Measurements from ENCODE around the gene SPARCL1.

SPARCL1 gene

DNA sequence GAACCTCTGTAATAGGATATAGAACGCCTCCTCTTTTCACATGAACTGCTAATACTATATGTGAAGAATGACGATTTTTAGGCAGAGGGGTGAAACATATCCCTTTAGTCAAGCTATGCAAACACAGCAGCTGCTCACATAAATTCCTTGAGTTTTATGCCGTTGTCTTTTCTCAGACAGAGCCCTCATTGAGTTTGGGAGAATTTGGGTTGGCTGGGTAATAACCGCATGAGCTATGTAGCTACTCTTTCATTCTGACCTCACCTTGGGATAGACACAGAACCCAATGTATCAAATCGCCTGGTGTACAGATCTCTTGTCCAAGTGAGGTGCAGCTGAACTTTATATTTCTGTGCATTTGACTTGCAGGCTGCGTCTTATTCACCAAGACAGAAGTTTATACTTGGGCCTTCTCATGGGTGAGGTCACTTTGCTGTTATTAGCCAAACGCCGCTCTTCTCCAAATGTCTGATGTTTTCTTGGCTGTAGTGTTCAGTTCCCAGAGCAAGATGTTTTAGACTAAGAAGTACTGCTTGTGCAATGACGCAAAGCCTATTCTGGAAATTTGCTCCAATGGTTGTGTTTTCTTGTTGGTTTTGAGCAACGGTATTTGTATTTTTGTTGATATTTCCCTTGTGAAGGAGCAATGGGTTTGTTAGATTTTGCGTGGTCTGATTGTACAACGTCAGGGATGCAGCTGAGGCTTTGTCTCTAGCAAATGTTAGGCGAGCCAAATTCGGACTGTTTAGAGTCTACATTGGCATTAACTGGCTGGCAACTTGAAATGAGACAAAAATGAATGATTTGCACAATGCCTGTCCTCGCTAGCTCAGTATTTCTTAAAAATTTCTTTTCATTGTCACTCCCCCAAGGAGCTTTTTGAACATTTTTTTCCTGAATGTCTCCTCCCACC, 11.2 kb upstream of the SPARCL1 start:
- DNase-seq (ENCODE audit: low spot score), result no peak

DNA sequence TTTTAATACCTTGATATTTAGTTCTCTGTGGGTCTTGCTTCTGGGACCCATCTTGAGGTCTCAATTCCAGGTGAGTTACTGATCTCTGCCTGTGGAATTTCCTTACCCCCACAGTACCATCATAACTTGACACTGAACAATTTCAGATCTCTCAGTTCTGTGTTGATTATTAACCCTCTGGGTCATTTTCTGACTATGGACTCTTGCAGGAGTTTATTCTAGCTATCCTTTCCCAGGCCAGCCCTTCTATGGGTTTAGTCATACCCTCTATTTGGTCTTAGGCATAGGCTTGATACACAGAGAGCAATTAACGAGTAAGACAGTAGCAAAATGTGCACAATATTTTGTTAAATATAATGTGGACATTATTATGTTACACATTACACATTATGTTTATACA, 3.7 kb upstream of the SPARCL1 start:
- DNase-seq (ENCODE audit: low spot score), result no peak

DNA sequence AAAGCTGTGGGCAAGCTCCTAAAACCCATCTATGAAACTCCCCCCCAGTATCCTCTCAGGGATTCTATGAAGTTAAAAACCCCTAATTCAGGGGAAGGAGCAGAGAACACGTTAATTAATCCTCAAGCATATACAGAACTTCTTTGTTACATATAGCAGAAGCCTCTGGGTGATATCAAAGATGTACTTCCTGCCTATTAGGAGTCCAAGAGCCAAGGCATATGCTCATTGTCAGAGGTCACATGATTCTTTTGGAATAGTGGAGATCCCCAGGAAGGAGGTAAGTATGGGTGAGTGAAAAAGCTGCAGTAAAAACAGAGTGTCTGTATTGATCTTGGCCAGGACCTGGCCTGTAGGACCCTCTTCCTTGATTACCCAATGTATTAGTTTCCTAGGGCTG, 2.9 kb upstream of the SPARCL1 start:
- no peak for DNase-seq (ENCODE audit: low spot score)

DNA sequence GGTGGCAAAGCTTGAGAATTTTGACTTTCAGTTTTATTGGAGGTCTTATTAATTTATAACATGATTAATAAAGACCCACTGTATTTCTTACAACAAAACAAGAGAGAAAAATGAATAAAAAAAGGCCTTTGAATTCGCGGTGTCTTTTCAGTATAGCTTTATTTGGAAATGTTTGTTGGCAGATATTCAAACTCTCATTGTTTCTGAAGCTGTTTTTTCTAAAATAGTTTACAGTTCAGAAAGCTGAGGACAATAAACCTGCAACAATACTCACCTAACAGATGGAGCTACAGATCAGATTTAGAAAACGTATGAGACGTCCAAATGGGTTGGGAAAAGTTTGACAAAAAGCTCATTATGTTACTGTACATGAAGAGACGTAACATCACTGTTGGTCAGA, 2.4 kb upstream of the SPARCL1 start:
- DNase-seq (ENCODE audit: low spot score), result no peak

DNA sequence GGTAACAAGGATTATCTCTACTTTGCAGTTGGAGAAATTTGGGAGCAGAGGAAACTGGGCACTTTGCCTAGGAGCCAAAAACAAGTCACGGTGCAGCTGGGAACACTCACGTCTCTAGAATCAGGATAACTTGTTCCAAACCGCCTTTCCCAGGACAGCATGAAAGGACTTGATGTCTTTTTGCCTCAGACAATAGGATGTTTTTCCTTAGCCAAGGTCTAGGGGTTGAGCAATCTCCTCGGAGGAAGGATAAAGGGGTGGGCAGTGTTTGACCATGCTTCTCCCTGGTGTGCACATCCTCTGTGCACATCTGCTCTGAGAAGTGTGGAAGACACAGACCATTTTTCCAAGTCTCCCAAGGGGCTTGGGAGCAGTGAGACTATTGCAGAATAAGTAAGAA, 1.7 kb upstream of the SPARCL1 start:
- no peak for DNase-seq (ENCODE audit: low spot score)

DNA sequence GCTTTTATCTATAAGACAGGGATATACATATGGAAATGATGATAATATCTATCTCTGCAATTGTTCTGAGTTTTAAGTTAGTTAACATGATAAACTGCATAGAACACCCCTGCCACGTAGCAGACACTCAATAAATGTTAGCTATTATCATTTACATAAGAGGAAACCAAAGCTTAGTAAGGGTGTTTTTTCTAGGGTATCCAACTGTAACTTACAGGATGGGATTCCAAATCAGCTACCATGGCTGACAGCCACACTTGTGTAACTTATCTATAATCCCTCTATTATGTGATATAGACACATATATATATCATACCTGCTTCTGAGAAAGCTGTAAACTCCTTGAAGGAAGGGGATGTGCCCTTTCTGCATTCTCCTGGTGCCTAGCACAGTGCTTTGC, 1.1 kb upstream of the SPARCL1 start:
- DNase-seq (ENCODE audit: low spot score), result no peak

DNA sequence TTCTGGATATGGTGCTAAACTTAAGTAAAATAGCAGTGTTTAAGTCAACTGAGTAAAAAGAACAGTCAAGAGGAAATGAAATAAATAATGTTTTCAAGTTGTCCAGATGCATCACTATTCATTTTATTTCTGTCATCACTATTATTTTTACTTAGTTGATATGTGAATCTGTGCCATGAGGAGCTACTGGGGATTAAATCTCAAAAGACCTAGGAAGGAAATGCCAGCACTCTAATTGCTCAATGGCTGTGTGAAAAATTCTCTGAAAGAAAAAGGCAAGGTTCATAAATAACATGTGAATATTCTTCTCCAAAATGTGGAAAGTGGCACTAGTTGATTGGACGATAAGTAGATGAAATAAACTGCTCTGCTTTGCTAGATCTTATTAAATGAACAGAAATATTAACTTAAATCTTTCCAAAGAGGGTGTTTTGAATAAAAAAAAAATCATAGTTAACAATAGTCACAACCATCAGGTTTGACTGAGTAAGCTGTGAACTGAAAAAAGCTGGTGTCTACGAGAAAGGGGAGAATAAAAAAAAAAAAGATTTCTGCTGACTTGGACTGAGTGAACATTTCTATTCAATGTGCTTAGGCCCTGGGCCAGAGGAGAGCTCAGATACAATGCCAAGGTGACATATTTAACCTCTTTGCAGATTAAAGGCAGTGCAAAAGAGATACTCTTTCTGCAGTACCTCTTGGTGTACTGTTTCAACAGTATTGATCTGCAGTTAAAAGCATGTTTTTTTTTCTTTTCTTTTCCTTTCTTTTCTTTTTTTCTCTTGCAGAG, 1.6 kb downstream of the SPARCL1 start:
- DNase-seq (ENCODE audit: low spot score), result no peak

DNA sequence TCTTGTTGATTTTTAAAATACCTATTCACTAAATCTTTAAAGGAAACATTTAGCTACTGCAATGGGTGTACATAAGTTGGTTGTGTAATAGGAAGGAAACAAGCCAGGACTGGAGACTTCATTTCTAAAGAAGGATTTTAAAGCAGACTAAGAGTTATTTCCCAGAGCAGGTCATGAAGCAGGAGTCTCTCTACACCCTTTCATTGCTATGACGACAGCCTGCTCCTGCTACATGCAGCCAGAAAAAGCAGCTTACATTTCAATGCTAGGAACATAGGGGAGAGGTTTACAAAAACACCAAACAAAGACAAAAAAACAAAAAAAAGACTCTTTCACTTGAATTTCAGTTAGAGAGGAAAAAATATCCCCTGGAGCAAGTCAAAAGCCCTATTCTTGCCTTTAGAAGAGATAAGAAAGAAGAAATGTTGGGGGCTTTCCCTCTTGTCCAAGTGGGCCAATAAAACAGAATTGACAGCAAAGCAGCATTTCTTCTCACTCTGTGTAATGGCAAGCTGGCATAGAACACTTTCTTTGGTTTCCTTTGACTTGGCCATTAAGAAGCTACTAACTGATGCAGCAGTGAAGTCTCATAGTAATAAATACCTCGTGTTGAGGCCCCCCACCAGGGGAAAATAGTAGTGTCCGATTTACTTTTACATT, 3.4 kb downstream of the SPARCL1 start:
- no peak for DNase-seq (ENCODE audit: low spot score)

DNA sequence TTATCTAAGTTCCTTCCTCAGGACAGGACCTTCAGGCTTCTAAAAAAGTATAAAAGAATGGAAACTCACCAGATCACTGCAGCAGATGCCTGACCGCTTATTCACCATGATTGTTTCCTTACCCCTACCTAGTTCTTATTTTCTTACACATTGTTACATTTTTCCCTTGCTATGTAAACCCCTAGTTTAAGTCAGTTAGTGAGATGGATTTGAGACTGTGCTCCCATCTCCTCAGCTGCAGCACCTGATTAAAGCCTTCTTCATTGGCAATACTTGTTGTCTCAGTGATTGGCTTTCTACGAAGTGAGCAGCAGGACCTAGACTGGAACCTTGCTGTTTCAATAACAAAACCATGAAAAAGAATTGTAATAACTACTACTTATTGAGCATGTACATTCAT, 4.7 kb downstream of the SPARCL1 start:
- no peak for DNase-seq (ENCODE audit: low spot score)

DNA sequence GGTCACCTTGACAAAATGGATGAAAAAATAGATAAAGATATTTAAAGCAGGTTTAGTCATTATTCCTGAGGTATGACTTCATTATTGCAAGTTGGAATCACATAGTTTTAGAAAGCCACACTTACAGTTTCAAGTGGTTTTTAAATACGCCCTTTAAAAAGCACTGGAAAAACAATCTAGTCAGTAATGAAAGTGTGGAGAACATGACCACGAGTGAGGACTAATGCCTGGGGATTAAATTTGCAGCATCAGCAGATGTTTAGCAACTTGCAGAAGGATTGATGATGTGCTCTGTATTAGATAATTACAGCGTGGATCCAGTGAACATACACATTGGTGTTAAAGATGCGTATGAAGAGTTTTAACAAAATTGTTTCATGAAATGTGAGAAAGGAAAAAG, 5.9 kb downstream of the SPARCL1 start:
- DNase-seq (ENCODE audit: low spot score), result no peak

DNA sequence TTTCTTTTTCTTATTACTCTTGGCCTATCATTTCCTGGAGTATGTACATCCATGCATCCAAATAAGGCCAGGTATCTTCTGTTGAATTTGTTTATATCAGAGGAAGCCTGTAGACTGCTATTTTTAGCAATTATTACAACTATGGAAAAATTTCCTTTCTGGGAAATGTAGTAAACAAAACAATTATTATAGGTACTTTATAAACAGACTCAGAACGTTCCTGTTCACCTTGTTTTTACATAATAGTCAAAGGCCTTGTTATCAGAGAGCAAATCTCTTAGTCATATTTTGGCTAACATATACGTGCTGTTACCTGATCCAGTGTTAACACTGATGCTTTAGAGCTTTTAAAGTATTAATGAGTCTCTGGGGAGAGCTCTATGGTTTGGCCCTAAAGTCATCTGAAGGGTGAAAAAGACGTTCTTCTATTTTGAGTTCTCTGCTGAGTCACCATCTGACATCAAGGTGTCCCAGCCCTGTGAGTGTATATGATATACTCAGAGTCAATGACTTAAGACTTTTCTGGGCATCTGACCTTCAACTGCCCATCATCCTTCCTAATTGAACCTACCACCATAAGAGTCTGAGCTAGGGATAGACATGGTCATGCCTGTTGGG, 7.3 kb downstream of the SPARCL1 start:
- DNase-seq (ENCODE audit: low spot score), result no peak

DNA sequence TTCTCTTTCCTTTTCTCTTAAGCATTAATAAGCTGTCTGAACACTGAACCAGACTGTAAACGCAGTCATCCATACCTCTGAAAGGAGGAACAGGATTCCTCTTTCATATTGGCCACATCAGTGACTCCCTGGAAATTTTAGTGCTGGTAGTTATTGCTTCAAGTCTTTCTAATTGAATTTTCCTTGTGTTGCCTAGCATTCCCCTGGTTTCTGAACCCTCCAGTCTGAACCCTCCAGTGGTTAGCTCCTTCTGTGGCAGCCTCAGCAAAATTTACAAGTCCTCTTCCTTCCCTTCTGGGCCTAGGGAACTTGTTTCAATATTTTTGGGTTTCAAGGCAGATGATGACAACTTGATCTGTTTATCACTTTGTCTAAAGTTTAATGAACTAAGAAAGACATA, 7.9 kb downstream of the SPARCL1 start:
- DNase-seq (ENCODE audit: low spot score), result no peak

DNA sequence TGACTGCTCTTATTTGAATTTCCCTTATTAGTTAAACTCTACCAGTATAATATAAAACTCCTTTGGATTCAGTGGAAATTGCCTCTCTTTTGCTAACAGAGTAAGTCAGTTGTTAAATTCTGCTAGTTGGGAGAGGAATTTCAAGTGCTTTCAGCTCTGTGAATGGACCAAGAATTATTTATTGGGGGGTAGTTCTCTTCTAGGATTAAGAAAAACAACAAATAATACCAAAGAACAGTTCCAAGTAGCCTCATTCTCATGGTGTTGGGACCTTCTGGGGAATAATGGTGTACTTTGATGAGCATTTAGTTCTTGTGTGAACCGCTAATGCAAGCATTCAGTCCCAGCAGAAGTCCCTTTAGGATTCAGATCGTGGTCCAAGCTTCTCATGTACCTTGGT, 11.6 kb downstream of the SPARCL1 start:
- no peak for DNase-seq (ENCODE audit: low spot score)

DNA sequence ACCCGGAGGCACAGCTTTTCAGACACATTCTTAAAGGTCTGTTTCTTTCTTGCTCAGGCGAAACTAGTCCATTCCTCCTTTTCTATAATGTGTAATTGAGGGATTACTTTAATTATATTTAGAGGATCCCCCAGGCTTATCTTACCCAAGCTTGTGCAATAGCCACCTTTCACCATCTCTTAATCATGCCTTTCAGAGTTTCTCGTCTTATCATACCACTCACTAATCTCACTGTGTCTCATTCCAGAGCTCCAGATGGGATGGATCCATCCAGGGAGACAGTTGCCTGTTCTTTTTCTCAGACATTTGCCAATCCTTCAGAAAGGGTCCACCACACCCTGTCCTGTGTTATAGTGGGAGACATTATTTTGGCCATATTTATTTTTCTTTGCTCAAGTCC, 12.5 kb downstream of the SPARCL1 start:
- DNase-seq (ENCODE audit: low spot score), result no peak

DNA sequence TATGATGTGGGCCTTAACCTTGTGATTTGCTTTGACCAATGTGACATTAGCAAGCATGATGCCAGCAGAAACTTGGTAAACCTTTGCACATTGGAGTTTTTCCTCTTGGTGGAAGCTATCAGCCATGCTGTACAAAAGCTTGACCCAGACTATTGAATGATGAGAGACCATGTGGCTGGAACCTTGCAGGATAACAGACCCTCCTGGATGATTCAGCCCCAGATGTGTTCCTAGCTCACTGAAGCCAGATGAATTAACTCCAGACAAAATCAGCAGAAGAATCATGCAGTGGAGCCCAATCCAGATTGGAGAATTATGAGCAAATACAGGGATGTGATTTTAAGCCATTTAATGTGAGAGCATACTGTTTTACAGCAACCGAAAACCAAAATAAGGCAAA, 16.8 kb downstream of the SPARCL1 start:
- DNase-seq (ENCODE audit: low spot score), result no peak

DNA sequence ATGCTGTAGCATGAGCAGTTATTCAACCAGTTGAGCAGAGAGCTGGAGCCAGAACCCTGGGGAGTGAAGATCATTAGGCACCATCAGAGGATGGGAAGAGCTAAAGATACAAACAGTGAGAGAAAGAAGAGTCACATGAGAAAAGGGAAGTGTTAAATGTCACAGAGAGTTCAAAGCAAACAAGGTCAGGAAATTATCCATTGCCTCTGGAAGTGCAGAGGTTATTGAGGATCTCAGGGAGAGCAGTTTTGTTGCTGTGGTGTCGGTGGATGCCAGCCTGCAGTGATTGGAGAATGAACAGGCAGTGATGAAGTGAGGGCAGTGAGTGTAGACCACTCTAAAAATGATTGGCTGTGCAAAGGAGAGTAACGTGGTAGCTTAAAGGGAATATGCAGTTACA, 17.7 kb downstream of the SPARCL1 start:
- DNase-seq (ENCODE audit: low spot score), result no peak

DNA sequence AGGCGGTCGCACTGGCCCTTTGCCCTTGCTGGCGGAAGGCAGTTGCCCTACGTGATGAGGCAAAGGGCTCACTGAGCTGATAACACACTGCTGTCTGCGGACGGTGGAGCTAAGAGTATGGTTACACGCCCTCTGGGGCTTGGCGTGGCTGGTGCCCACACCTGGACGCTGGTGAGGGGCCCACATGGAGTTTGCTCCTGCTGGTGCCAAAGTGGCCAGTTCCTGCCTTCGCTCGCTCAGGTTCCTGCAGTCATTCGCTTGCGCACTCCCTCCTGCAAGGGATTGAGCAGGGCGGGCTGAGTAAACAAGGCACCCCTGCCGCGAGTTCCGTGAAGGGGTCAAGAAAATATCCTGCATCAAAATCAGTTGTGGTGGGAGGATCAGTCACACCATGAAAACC, 18.4 kb downstream of the SPARCL1 start:
- no peak for DNase-seq (ENCODE audit: low spot score)

DNA sequence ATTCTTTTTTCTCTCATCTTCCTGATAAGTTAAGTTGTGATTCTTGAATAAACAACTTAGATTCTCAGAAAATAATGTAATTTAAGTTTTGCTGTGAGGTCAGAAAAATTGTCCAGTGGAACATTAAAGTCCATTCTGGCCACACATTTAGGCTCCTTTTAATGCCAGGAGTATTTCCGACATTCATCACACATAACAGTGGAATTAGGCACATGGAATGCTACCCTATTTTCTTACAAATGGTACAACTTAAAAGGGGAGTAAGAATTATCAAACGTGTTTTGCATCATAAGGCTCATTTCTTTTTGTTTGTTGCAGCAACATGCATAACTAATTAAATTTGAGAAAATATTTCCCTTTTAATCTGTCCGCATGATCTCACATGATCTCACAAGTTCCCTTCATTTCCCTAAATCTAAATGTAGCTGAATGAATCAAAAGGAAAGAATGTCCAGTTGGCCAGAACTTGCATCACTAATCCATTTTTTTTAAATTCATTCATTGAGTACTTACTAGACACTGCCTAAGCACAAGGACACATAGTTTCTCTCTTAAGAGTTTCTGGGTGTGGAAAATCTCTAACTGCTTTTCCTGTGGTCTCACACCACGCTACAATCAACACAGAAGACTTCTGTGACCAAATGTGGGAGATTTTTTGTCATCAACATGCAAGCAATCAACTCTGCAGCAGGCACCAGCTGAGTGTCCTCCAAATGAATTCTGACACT, 22.0 kb downstream of the SPARCL1 start:
- no peak for DNase-seq (ENCODE audit: low spot score)

DNA sequence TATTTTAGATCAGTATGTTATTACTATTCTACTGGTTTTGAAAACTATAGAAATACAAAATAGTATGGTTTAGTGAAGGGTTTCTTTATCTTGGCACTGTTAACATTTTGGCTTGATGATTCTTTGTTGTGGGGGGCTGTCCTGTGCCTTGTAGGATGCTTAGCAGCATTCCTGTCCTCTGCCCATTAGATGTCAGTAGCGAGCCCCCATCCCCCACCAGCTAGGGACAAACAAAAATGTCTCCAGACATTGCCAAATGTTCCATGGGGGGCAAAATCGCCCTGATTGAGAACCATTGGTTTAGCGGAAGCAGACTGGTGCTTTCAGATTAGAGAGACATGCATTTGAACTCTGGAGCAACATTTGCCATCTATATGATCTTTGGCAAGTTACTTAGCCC, 23.3 kb downstream of the SPARCL1 start:
- DNase-seq (ENCODE audit: low spot score), result no peak

DNA sequence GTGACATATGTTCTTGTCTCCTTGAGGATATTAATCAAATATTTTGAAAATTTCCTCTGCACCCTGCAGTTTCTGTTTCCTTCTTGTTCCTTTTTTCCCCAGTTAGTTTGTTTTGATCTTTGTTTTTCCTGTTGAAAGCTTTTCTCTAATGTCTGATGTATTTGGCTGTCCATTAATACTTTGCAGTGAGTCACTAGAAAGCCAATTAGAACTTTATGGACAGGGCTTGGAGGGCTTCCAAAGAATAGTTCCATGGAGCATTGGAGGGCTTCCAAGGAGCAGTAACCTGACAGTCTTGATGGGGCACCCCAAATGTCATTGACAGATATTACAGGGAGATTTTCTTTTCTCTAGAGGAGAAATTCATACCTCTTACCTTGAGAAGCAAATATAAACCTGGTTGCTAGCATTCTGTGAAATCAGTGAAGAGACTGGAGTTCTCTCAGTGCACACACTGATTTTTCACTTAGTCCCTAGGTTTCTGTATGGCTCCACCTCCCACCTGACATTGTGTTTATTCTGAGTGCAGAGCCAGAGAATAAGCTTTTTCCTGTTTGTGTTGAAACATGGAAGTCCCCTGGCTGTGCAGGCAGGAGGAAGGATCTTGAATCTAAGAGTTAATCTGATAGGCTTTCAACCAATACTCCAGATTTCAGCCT, 26.5 kb downstream of the SPARCL1 start:
- no peak for DNase-seq (ENCODE audit: low spot score)

DNA sequence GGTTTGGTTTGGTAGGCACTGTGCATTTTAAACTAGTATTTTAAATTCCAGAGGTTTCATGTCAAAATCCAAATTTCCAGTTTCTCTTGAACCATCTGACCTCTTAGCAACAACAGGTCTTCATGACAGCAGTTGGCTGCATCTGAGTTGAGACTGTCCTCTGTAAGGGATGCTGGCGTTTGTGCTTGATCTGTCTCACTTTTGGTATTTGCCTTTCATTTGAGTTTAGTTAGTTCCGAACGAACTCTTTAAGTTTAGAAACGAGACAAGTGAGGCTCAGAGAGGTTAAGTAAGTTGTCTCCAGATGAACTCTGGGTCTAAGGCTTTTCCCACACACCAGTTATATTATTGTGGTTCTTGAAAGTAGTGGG, 29.1 kb downstream of the SPARCL1 start:
- no peak for DNase-seq (ENCODE audit: low spot score)
